T-helper 2 cell treated with Interferon-gamma antibody and Interleukin-4, amounts not matched to agents 100 ng/mL and 5 ng/mL, for 36 hours (primary cell): ENCODE measurements around the gene ENC1. TPM values are rescaled to one million over a fixed set of nuclear protein-coding genes. Genes with fewer than 3 reads are reported as not detected.
"Not testable (repeated sequence)": the region's sequence is repeated elsewhere in the genome, so short reads cannot be mapped to it uniquely, and the experiment has no call there.

Experiments
- intact Hi-C: fragments of 100-400 bp; cut with micrococcal nuclease; formaldehyde crosslinking; loops from one replicate; pipeline ENCODE4 v1.15.1; 2023
- total RNA-seq: library from RNA; stranded (reverse); gene quantifications from 2 replicates; pipeline ENCODE4 v1.2.3, GENCODE V29; 2022

The ENC1 gene
- 0.89 and 1.00 TPM in 2 replicates for total RNA-seq

- intact Hi-C loops, result loop anchor here (1.0 to 10.0 kb wide), 5 partner anchors 9 to 738 kb away; no protein-coding TSS in a partner anchor
Measured at GRCh38 chr5:74640450-74640953, at the start of gene ENC1. Gene ENC1, minus strand, starts transcription at chr5:74640728. Its CDS starts 4,243 bp downstream, at chr5:74636485.

GRCh38 chr5:74686962-74687751, 46.6 kb upstream of the ENC1 start:
- intact Hi-C loops, result loop anchor here (5.0 to 10.0 kb wide), 3 partner anchors 230 to 1122 kb away; partner anchors contain the start of genes ANKRA2, HMGCR and UTP15

GRCh38 chr5:74685979-74686631, 45.6 kb upstream of the ENC1 start:
- intact Hi-C loops, result loop anchor here (1.0 to 10.0 kb wide), 6 partner anchors 81 to 1121 kb away; partner anchors contain the start of genes ANKRA2, GFM2, HMGCR and NSA2

GRCh38 chr5:74684900-74685851, 44.6 kb upstream of the ENC1 start, which contains the start of gene HEXB:
Gene HEXB, plus strand, starts transcription at chr5:74685233. Its CDS starts 28 bp downstream, at chr5:74685261.
- intact Hi-C loops, result loop anchor here (1.0 to 10.0 kb wide), 6 partner anchors 82 to 1120 kb away; partner anchors contain the start of genes ANKRA2, GFM2, HMGCR and NSA2

- intact Hi-C loops, result loop anchor here (10.0 kb wide), 1 partner anchor 1115 kb away; the partner anchor contains the start of genes ANKRA2 and UTP15
Measured at GRCh38 chr5:74679966-74680365, 39.4 kb upstream of the ENC1 start.

- intact Hi-C loops, result not testable (repeated sequence)
Measured at GRCh38 chr5:74679300-74679699, 38.8 kb upstream of the ENC1 start.

- intact Hi-C loops, result not testable (repeated sequence)
Measured at GRCh38 chr5:74678123-74678522, 37.6 kb upstream of the ENC1 start.

- intact Hi-C loops, result not testable (repeated sequence)
Measured at GRCh38 chr5:74676466-74676865, 35.9 kb upstream of the ENC1 start.

GRCh38 chr5:74673011-74673790, 32.7 kb upstream of the ENC1 start:
- intact Hi-C loops, result loop anchor here (1.0 kb wide), 1 partner anchor 246 kb away; no protein-coding TSS in a partner anchor

- intact Hi-C loops, result no loop called here
Measured at GRCh38 chr5:74672215-74672877, 31.8 kb upstream of the ENC1 start.

GRCh38 chr5:74670396-74671038, 30.0 kb upstream of the ENC1 start:
- intact Hi-C loops, result no loop called here

- intact Hi-C loops, result no loop called here
Measured at GRCh38 chr5:74669821-74670220, 29.3 kb upstream of the ENC1 start.

- intact Hi-C loops, result no loop called here
Measured at GRCh38 chr5:74667396-74667795, 26.9 kb upstream of the ENC1 start.

GRCh38 chr5:74665816-74666215, 25.3 kb upstream of the ENC1 start:
- intact Hi-C loops, result no loop called here

GRCh38 chr5:74665273-74665672, 24.7 kb upstream of the ENC1 start:
- intact Hi-C loops, result no loop called here

GRCh38 chr5:74664551-74664950, 24.0 kb upstream of the ENC1 start:
- intact Hi-C loops, result no loop called here

- intact Hi-C loops, result no loop called here
Measured at GRCh38 chr5:74660873-74661272, 20.3 kb upstream of the ENC1 start.

- intact Hi-C loops, result no loop called here
Measured at GRCh38 chr5:74660140-74660539, 19.6 kb upstream of the ENC1 start.

- intact Hi-C loops, result no loop called here
Measured at GRCh38 chr5:74659172-74659571, 18.6 kb upstream of the ENC1 start.
